C1 segment of cervical spinal cord (tissue), 14 donors: ENCODE results near the gene RBM39.
"Not testable (repeated sequence)": the region's sequence is repeated elsewhere in the genome, so short reads cannot be mapped to it uniquely, and the experiment has no call there.

Source experiments
- DNase-seq, 14 donors: peaks; one replicate each; lab custom pipeline; 2025; lab: John Stamatoyannopoulos, UW

Gene RBM39

GRCh38 chr20:35741892-35742740 lies at the start of gene RBM39:
Gene RBM39 (minus strand): TSS chr20:35742260. CDS start chr20:35740874, 1,386 bp downstream.
- peak; percentile 95 to 100 (median 98) for DNase-seq

GRCh38 chr20:35791821-35792220 lies 49.8 kb upstream of the RBM39 start:
- peak in 1 of 14 donors; percentile 12 for DNase-seq

GRCh38 chr20:35791097-35791496 lies 49.0 kb upstream of the RBM39 start:
- DNase-seq = no peak

- no peak for DNase-seq
Observed at GRCh38 chr20:35788796-35789195, 46.7 kb upstream of the RBM39 start.

GRCh38 chr20:35785541-35785940 lies 43.5 kb upstream of the RBM39 start:
- DNase-seq = not testable (repeated sequence)

- DNase-seq = not testable (repeated sequence)
Observed at GRCh38 chr20:35783811-35784210, 41.8 kb upstream of the RBM39 start.

- peak in 9 of 14 donors; percentile 2 to 24 (median 5) for DNase-seq
Observed at GRCh38 chr20:35776513-35777101, 34.5 kb upstream of the RBM39 start.

- no peak for DNase-seq
Observed at GRCh38 chr20:35774391-35774790, 32.3 kb upstream of the RBM39 start.

- DNase-seq = peak in 8 of 14 donors; percentile 2 to 48 (median 23)
Observed at GRCh38 chr20:35773154-35773751, 31.2 kb upstream of the RBM39 start.

GRCh38 chr20:35772563-35773058 lies 30.6 kb upstream of the RBM39 start:
- no peak for DNase-seq

GRCh38 chr20:35771689-35772562 lies 29.9 kb upstream of the RBM39 start, which contains the start of gene PHF20:
Gene PHF20 (plus strand): TSS chr20:35772015. CDS start chr20:35801523, 29,508 bp downstream.
- peak; percentile 83 to 99 (median 96) for DNase-seq

- no peak for DNase-seq
Observed at GRCh38 chr20:35771367-35771688, 29.3 kb upstream of the RBM39 start.

GRCh38 chr20:35768731-35769664 lies 26.9 kb upstream of the RBM39 start:
- DNase-seq = peak; percentile 1 to 87 (median 66)

GRCh38 chr20:35767683-35768481 lies 25.8 kb upstream of the RBM39 start:
- DNase-seq = peak in 8 of 14 donors; percentile 1 to 64 (median 34)

GRCh38 chr20:35766843-35767242 lies 24.8 kb upstream of the RBM39 start:
- no peak for DNase-seq

- DNase-seq = not testable (repeated sequence)
Observed at GRCh38 chr20:35764936-35765335, 22.9 kb upstream of the RBM39 start.

GRCh38 chr20:35762461-35762860 lies 20.4 kb upstream of the RBM39 start:
- no peak for DNase-seq

GRCh38 chr20:35761548-35761947 lies 19.5 kb upstream of the RBM39 start:
- not testable (repeated sequence) for DNase-seq

- no peak for DNase-seq
Observed at GRCh38 chr20:35757098-35757705, 15.1 kb upstream of the RBM39 start.
